Fibroblast of skin of back (primary cell): ENCODE results near the gene SEC16B.

Experiments used
- DNase-seq: peaks from one replicate; pipeline ENCODE4 v3.0.0-alpha.2; 2013

SEC16B gene

GRCh38 chr1:177907000-177907399 is 62.9 kb downstream of the SEC16B start:
- DNase-seq, result no peak

GRCh38 chr1:177905686-177906085 is 64.2 kb downstream of the SEC16B start:
- no peak for DNase-seq

- DNase-seq, result no peak
Measured at GRCh38 chr1:177902266-177902665, 67.6 kb downstream of the SEC16B start.

- DNase-seq, result no peak
Measured at GRCh38 chr1:177897998-177898654, 71.7 kb downstream of the SEC16B start.

GRCh38 chr1:177897281-177897997 is 72.4 kb downstream of the SEC16B start:
- DNase-seq, result no peak
